A673 (cell line): Measurements from ENCODE around the gene SMG7.

Experiments
- CTCF ChIP-seq: fragments of 300-800, 200-600 bp; sonication (generic); conservative IDR thresholded peaks from 2 replicates; pipeline ENCODE4 v1.5.1; 2017; ENCODE audit warnings: low read depth, mild to moderate bottlenecking, antibody characterized with exemption, low read length, moderate library complexity, mixed read lengths
- EZH2 ChIP-seq: fragments of 200-600 bp; sonication (generic); IDR thresholded peaks from 2 replicates; pipeline ENCODE4 v1.6.1; 2017; ENCODE audit warnings: borderline replicate concordance, low read depth, mild to moderate bottlenecking, mixed read lengths, antibody characterized with exemption, low read length; ENCODE audit not compliant: poor library complexity, severe bottlenecking

DNA sequence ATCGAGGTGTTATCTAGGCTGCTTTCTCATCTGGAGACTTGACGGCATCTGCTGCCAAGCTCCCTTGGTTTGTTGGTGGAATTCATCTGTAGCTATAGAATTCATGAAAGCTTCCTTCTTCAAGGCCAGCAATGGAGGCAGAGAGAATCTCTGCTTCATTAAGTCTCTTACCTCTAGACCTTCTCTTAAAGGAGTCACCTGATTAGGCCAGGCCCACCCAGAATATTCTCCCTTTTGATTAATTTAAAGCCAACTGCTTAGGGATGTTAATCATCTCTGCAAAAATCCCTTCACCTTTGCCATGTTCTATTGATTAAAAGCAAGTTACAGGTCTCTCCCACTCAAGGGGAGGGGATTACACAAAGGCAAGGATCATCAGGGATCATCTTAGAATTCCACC is 123.2 kb downstream of the SMG7 start:
- TF ChIP-seq CTCF (no peak), EZH2 (no peak)
